Calu3 (cell line): ENCODE results near the gene PTPRZ1. TPM values are rescaled to one million over a fixed set of nuclear protein-coding genes. Genes with fewer than 3 reads are reported as not detected.

Experiments used
- BruUV-seq: library from RNA; stranded (reverse); fragments of 400-500 nt; replicated peaks from 2 replicates; lab custom pipeline; 2021; lab: Mats Ljungman, UMichigan
- CTCF ChIA-PET: fragments of 300-600 bp; sonication (Branson Sonifier 250); formaldehyde crosslinking; loops from one replicate; lab custom pipeline; 2022; ENCODE audit warnings: antibody characterized with exemption; lab: Charles Lee
- DNase-seq: peaks from one replicate; pipeline ENCODE4 v3.0.0; 2022
- H3K27ac Mint-ChIP-seq: one replicate; pipeline ENCODE4 v1.8.0; 2022; ENCODE audit warnings: mixed read lengths; ENCODE audit not compliant: unreplicated experiment
- H3K27me3 Mint-ChIP-seq: one replicate; pipeline ENCODE4 v1.8.0; 2022; ENCODE audit warnings: mixed read lengths; ENCODE audit not compliant: unreplicated experiment
- H3K36me3 Mint-ChIP-seq: one replicate; pipeline ENCODE4 v1.8.0; 2022; ENCODE audit warnings: mild to moderate bottlenecking, moderate library complexity, mixed read lengths; ENCODE audit not compliant: insufficient read depth, unreplicated experiment
- H3K4me1 Mint-ChIP-seq: one replicate; pipeline ENCODE4 v1.8.0; 2022; ENCODE audit warnings: mild to moderate bottlenecking, low read depth, mixed read lengths; ENCODE audit not compliant: unreplicated experiment
- H3K4me3 Mint-ChIP-seq: one replicate; pipeline ENCODE4 v1.8.0; 2022; ENCODE audit warnings: mild to moderate bottlenecking, low read depth, moderate library complexity, mixed read lengths; ENCODE audit not compliant: unreplicated experiment
- H3K9me3 Mint-ChIP-seq: one replicate; pipeline ENCODE4 v1.8.0; 2022; ENCODE audit warnings: low read depth, mixed read lengths; ENCODE audit not compliant: unreplicated experiment
- CTCF ChIP-seq: fragments of 200-600 bp; IDR thresholded peaks from one replicate; pipeline ENCODE4 v1.8.0; 2022; ENCODE audit warnings: antibody characterized with exemption; ENCODE audit not compliant: unreplicated experiment
- intact Hi-C: fragments of 100-400 bp; cut with micrococcal nuclease; formaldehyde crosslinking; loops from one replicate; pipeline ENCODE4 v1.10.0; 2022; ENCODE audit not compliant: unreplicated experiment
- total RNA-seq: library from RNA; stranded (reverse); gene quantifications from 2 replicates; pipeline ENCODE4 v1.2.3, GENCODE V29; 2022

PTPRZ1 gene
- total RNA-seq, 1 experiment from 2014 or later = 4.9 TPM

- CTCF ChIA-PET = no interaction called here
- Mint-ChIP-seq H3K9me3 (no peaks in the 10 kb centered on the region), H3K27ac (no peak overlapping the region), H3K36me3 (peaks cover under 1% of the 10 kb centered on the region), H3K27me3 (no peaks in the 10 kb centered on the region), H3K4me1 (no peaks in the 10 kb centered on the region), H3K4me3 (no peak overlapping the region)
- BruUV-seq = no TSS peak
- no peak for DNase-seq
- TF ChIP-seq CTCF = no peak
- intact Hi-C loops = loop anchor here (10.0 kb wide), 2 partner anchors 134 to 274 kb away; no protein-coding TSS in a partner anchor
These were observed 6.0 kb downstream of the PTPRZ1 start for GRCh38 chr7:121878918-121879464.

- no peak for TF ChIP-seq CTCF
- no peaks in the 10 kb centered on the region for H3K9me3 Mint-ChIP-seq
- no TSS peak for BruUV-seq
- intact Hi-C loops = loop anchor here (10.0 kb wide), 2 partner anchors 135 to 275 kb away; no protein-coding TSS in a partner anchor
- no peaks in the 10 kb centered on the region for H3K36me3 Mint-ChIP-seq
- H3K4me3 Mint-ChIP-seq = no peak overlapping the region
- H3K27ac Mint-ChIP-seq = no peak overlapping the region
- H3K27me3 Mint-ChIP-seq = no peaks in the 10 kb centered on the region
- CTCF ChIA-PET = no interaction called here
- no peaks in the 10 kb centered on the region for H3K4me1 Mint-ChIP-seq
- DNase-seq = no peak
These were observed 6.6 kb downstream of the PTPRZ1 start for GRCh38 chr7:121879544-121879943.

GRCh38 chr7:121882731-121883130 is 9.8 kb downstream of the PTPRZ1 start:
- TF ChIP-seq CTCF = no peak
- no peak overlapping the region for H3K4me3 Mint-ChIP-seq
- CTCF ChIA-PET = no interaction called here
- H3K4me1 Mint-ChIP-seq = no peaks in the 10 kb centered on the region
- no TSS peak for BruUV-seq
- no peak for DNase-seq
- H3K36me3 Mint-ChIP-seq = no peaks in the 10 kb centered on the region
- H3K9me3 Mint-ChIP-seq = no peaks in the 10 kb centered on the region
- H3K27ac Mint-ChIP-seq = no peak overlapping the region
- intact Hi-C loops = no loop called here
- no peaks in the 10 kb centered on the region for H3K27me3 Mint-ChIP-seq

- CTCF ChIA-PET = no interaction called here
- intact Hi-C loops = no loop called here
- H3K27ac Mint-ChIP-seq = no peak overlapping the region
These were observed 12.4 kb downstream of the PTPRZ1 start for GRCh38 chr7:121885166-121885920.

More at GRCh38 chr7:121885166-121885920, 12.4 kb downstream of the PTPRZ1 start:
- H3K4me1 Mint-ChIP-seq = no peaks in the 10 kb centered on the region
- no peaks in the 10 kb centered on the region for H3K9me3 Mint-ChIP-seq
- DNase-seq = no peak
- TF ChIP-seq CTCF = no peak
- BruUV-seq = no TSS peak
- H3K27me3 Mint-ChIP-seq = no peaks in the 10 kb centered on the region
- no peaks in the 10 kb centered on the region for H3K36me3 Mint-ChIP-seq
- H3K4me3 Mint-ChIP-seq = no peak overlapping the region
